ENCODE data around the gene TUBB4A. TPM values are rescaled to one million over a fixed set of nuclear protein-coding genes. Genes with fewer than 3 reads are reported as not detected.

Gene TUBB4A
- polyA plus RNA-seq, 1 donor, result 27.6 TPM

DNA sequence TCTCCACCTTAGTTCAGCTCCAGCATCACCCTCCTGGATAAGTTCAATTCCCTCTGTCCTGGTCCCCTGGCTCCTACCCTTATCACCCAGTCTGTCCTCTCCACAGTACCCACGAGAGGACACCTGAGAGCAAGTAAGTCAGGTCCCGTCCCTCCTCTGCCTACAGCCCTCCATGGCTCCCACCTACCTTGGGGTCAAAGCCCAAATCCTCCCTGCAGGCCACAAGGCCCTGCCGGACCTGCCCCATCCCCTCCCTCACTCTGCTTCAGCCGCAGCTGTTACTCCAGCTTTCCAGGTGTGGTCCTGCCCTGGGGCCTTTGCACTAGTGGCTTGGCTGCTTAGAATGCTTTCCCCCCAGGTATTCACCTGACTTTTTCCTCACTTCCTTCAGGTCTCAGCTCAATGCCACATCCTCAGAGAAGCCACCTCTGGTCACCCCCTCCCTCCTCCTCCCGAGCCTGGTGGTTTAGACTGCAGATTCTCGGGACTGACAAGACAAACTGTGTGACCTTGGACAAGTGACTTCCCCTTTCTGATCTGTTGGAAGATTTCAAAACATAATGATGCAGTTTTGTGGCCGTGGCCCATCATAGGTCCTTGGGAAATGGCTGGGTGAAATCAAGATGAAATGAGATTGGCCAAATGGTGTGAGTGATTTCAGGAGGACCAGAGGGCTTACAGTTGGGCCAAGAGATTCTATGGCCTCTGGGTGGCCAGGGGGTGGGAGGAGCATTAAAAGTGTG is 3.6 kb downstream of the TUBB4A start:
- no peak for DNase-seq

DNA sequence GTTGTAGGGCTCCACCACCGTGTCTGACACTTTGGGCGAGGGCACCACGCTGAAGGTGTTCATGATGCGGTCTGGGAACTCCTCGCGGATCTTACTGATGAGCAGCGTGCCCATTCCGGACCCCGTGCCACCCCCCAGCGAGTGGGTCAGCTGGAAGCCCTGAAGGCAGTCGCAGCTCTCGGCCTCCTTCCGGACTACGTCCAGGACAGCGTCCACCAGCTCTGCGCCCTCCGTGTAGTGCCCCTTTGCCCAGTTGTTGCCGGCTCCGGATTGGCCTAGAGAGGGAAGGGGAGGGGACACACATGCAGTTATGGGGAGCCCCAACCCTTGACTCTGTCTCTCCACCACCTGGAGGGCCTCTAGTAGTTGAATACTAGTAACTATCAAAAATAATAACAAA is 6.2 kb downstream of the TUBB4A start:
- DNase-seq, result no peak

DNA sequence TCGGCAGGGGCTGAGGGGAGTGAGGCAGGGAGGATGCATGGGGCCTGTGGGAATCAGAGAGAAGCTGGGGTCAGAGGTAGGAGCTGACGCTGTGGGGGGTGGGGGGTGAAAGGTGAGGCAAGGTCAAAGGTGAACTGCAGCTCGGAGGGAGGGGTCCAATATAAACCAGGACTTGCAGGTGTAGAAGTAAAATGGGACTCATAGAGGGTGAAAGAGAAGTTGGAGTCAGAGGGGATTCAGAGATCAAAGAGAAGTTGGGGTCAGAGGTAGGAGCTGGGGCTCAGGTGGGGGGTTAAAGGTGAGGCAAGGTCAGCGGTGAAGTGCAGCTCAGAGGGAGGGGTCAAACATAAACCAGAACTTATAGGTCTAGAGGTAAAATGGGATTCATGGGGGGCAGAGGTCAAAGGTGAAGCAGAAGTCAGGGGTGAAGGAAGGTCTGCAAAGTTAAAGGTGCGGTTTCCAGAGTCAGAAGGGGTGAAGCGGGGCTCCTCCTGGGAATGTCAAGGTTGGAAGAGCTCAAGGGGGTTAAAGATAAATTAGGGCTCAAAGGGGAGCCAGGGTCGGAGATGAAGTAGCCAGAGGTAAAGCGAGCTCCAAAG is 7.6 kb downstream of the TUBB4A start:
- DNase-seq, result no peak

DNA sequence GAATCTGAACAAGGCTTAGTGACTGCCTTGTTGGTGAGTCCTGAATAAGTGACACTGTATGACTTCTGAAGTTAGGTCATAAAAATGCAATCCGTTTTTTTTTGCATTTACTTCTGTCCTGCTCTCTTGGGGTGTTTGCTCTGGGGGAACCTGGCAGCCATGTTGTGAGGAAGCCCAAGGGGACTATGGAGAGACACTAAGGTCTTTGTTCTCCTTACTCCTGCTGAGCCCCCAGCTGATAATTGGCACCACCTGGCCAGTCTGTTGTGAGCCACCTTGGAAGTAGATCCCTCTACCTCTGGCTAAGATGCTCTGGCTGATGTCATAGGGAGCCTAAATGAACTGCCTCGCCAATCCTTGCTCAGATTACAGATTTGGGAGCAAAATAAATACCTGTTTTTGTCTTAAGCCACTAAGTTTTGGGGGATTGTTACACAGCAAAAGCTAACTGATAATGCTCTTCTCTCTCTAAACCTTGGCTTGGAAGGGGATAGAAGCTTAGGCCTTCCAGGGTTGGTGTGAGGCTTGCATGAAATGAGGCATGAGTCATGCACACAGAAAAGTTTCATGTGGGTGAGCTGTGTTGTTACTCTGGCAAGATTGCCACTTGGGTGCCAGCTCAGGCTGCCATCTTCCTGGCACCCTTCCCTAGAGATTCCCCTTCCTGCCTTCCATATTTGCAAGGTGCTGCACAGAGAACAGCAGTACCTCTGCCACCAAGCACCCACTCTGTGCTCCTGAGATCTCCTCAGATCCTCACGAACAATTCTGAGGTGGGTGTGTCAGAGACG is 10.1 kb downstream of the TUBB4A start:
- no peak for DNase-seq

DNA sequence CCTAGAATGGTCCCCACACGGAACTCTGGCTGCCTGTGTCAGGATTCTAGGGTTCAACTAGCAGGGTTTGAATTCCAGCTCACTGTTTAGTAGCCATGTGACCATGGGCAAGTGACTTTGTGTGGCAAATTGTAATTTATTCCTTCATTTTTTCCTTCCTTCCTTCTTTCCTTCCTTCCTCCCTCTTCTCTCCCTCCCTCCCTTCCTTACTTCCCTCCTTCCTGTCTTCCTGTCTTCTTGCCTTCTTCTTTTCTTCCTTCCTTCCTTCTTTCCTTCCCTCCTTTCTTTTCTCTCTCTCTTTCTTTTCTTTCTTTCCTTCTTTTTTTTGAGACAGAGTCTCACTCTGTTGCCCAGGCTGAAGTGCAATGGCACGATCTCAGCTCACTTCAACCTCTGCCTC is 12.0 kb downstream of the TUBB4A start:
- no peak for DNase-seq

DNA sequence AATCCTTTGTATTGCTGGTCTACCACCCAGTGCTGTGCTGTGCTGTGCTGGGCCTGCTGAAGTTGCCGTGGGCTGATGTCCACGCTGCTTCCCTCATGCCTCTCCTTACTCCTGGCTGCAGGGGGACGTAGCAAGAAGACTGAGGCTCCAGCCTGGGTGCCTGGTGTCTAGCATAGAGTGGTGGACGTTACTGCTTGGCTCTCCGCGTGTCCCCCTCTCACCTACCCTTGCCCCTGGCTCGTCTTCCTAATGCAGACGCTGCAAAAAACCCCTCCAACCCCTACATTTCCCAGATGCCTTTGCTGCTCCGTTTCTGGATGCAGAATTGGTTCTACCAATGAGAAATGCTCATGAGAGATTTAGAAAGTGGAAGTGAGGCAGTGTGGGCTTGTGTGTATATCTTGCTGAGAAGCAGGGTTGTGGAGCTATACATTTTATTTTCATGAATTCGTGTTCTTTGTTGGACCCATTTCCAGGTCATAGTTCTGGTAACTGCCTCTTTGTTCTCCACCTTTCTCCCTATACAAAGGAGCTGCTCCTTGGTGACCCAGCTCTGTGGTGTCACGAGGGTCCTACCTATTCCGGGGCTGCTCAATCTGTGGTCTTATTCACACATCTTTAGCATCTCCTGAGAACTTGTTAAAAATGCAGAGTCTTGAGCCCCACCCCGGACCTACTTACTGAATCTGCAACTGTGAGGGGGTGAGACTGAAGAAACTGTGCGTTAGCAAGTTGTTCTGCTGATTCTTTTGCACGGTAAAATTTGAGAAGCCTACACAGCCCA is 12.6 kb downstream of the TUBB4A start:
- no peak for DNase-seq

DNA sequence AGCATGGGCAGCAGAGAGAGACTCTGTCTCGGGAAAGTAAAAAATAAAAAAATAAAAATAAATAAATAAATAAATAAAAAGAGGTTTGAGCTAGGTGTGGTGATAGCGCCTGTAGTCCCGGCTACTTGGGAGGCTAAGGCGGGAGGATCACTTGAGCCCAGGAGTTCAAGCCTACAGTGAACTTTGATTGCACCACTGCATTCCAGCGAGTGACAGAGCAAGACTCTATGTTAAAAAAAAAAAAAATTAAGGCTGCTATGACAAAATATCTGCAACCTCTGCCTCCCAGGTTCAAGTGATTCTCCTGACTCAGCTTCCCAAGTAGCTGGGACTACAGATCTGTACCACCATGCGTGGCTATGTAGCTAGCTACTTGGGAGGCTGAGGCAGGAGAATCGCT is 17.3 kb downstream of the TUBB4A start:
- no peak for DNase-seq

DNA sequence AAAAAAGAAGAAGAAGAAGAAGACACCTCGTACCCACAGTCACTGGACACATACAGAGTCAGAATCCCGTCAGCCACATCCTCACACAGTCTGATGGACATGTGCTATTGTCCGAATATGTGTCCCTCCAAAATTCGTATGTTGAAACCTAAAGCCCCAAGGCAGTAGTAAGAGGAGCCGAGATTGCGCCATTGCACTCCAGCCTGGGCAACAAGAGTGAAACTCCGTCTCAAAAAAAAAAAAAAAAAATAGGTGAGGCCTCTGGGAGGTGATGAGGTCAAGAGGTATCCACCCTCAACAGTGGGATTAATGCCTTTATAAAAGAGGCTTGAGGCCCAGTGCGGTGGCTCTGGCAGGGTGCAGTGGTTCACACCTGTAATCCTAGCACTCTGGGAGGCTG is 17.9 kb downstream of the TUBB4A start:
- no peak for DNase-seq

DNA sequence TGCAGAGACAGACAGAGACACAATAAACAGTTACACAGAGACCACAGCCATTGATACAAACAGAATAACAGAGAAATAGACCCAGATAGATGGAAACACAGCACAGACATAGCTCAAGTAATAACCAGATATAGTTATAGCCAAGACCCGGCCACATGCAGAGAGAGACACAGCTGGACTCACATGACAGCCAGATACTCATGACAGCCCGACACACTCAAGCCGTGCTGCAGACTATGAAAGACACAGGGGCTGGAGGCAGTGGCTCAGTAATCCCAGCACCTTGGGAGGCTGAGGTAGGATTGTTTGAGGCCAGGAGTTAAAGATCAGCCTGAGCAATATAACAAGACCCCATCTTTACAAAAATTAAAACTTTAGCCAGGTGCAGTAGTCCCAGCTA is 18.9 kb downstream of the TUBB4A start:
- no peak for DNase-seq

DNA sequence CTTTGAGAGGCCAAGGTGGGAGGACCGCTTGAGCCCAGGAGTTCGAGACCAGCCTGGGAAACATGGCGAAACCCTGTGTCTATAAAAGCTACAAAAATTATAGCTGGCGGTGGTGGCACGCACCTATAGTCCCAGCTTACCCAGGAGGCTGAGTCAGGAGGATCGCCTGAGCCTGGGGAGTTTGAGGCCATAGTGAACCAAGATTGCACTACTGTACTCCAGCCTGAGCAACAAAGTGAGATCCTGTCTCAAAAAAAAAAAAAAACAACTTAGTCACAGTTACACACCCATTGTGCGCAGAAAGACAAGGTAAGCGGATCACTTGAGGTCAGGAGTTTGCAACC is 19.8 kb downstream of the TUBB4A start:
- DNase-seq, result no peak

DNA sequence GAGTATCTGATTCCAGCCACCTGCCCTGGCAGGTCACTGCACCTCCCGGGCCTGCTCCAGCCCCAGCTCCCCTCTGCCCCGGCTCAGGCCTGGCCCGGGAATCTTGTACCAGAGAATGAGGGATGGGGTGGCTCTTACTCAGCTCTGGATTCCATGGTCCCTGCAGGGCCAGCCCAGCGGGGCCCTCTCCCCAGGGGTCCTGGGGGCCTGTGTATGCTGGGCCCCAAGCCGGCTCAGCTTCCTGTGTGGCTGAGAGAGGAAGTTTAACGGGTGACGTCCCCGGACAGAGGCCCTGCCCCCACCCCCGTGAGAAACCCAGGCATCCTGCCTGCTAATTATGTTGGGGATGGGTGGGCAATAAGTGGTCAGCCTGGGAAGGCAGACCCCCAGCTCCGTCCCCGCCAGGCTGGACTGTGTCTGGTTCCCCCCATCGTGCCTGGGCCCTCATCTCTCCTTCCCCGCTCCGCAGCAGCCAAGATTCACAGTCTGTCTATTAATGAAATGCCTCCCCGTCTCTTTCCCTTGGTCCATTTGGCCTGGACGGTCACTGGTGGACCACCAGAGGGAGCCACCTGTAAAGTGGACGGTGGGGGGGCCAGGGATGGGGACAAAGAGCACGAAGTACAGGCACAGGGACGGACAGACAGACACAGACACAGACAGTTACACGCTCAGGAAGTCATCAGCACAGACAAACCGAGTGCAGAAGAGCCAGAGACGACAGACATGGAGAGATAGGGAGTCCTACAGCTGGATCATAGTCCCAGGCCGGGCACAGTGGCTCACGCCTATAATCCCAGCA is 20.4 kb downstream of the TUBB4A start, which contains the start of gene DENND1C:
Gene DENND1C, minus strand, starts transcription at position 247 of the 802 bp plus-strand sequence. Its CDS starts 92 bp downstream, at position 155.
- DNase-seq, result no peak

DNA sequence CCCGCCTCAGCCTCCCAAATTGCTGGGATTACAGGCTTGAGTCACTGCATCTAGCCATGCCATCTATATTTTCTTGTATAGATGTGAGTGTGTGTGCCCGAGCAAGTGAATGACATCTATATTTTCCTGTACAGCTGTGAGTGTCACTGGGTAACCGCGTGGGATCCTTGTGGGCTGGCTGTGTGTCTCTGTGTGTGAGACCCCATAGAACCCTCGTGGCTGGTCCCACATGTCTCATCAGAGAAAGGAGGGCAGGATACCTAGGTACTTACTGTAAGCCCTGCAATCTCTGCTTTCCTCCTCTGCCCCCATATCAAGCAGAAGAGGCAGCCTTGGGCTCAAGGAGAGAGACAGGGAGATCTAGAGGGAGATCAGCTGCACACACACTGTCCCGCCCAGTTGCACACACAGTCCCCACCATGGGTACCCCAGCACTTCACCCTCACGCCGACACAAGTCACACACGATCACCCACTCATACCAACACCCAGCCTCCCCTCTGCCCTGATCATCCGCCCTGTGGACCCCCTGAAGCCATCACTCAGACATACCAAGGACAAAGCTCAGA is 21.2 kb downstream of the TUBB4A start:
- DNase-seq, result no peak

DNA sequence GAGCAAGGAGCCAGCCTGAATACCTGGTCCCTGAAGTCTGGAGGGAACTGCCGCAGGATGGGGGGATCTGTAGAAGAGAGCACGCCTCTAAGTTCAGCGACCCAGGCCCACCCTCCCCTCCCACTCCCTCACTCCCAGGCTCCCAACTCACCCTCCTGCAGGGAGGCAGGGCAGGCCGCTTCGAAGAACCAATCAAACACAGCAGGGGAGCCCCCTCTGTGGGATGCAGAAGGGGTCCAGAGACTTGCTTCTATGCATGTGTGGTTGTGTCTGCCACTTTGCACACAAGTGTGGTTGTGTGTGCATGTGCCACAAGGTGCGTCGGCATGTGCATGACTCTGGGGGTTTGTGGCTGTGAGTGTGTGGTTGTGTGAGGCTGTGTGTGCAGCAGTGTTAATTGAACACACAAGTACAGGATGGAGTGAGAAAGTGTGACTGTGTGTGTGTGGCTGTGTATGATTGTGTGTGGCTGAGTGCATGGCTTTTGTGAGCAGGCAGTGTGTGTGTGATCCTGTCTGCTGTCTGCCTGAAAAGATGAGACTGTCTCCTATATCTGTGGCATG is 22.2 kb downstream of the TUBB4A start:
- no peak for DNase-seq

DNA sequence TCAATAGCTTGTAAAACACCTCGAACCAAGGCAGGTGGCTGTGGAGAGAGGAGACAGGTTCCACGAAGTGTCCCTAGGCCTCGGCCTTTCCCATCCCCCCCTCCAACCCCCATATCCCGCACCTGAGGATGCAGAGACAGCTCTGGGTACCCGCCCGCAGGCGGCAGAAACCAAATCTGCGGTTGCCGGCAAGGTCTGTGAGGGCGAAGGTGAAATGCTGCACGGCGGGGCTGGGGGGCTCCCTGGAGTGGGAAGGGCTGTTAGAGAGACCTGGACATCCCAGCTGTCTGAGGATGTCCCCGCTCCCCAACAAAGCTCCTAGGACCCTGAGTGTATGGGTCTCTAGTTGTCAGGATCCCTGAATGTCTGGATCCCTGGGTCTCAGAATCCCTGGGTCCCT is 23.3 kb downstream of the TUBB4A start:
- DNase-seq, result no peak

DNA sequence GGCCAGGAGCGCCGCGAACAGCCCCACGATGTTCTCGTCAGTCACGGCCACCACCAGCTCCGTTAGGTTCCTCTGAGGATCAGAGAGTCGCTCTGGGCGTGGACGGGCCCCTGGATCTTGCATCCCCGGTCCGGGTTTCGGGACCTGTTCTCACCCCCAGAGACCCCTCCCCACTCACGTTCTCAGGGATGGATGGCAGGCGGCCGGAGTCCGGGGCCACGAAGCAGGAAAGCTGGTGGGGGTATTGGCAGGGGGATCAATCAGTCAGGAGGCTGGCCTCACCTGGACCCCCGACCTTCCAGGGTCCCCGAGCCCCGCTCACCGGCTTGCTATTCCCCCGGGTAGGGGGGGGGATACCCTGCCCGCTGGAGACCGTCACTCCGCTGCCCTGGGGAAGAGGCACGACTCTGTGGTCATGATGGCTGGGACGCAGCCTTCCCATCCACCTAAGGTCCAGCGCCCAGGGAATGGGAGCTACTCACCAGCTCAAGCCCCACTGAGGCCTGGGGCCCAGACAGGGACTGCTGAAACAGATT is 25.1 kb downstream of the TUBB4A start:
- no peak for DNase-seq

DNA sequence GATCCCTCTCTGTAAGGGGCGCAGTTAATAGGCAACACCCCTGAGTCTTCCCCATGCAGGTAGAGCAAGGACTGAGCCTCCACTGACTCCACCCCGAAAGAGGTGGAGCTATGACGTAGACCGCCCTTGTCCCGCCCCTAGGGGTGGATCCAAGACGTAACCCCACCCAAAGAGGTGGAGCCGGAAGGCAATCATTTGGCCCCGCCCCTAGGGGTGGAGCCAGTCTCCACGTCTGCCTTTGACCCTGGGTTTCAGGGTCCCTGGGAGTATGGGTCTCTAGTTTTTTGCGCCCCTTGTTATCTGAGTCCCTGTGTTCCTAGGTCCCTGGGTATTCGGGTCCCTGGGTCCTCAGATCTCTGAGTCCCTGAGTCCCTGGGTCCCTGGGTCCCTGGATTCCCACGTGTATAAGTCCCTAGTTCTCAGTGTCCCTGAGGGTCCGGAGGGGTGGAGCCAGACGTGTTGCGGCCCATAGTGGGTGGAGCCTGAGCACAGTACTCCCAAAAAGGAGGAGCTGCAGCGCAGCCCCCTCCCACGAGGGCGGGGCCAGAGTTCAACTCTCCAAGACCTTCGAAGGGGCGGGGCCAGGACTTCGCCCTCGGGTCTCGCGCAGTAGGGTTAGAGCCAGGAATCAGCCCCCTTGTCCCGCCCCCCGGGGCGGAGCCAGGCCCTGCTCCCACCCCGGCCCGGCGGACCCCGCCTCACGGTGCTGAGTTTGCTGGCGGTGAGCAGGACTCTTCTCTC is 25.8 kb downstream of the TUBB4A start:
- DNase-seq, result peak; percentile 83

DNA sequence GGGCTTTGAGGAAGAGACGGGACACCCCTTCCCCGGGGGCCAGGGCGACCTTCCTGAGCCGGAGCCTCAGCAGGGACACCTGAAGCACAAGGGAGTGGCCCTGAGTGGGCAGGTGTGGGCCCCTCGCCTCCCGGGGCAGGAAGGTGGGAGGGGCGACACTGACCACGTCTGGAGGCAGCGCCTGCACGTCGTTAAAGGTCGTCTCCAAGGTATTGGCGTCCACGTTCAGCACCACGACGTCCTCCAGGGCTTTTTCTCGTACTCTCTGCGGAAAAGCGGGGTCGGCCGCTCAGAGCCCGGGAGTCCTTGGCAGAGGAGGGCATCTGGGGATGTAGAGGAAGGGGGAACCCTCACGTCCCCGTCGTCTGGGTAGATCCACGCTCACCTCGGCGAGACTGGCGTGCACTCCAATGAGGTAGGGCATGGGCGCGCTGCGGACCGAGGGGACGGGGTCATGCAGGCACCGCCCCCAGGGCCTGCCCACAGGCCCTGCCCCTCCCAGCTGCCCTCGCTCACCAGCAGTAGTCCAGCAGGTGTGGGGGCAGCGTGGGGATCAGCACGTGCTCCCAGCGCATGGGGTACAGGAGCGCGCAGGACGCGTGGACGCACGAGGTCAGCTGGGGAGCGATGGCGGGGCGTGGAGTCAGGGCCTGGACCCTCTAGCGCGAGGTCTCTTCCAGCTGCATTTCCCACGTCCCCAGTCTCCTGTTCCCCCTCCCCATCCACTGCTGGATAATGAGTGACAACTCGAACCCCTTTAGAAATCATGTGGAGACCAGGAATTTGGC is 26.6 kb downstream of the TUBB4A start:
- DNase-seq, result no peak

DNA sequence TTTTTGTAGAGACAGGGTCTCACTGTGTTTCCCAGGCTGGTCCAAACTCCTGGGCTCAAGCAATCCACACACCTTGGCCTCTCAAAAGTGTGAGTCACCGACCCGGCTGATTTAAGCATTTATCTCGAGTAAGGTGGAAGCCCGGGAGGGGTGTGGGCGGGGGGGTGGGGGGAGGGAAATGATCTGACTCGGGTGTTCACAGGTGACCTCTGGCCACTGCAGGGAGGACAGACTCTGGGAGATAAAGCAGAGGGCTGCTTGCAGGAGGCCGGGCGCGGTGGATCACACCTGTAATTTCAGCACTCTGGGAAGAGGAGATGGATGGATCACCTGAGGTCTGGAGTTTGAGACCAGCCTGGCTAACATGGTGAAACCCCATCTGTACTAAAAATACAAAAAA is 28.5 kb downstream of the TUBB4A start:
- DNase-seq, result no peak

DNA sequence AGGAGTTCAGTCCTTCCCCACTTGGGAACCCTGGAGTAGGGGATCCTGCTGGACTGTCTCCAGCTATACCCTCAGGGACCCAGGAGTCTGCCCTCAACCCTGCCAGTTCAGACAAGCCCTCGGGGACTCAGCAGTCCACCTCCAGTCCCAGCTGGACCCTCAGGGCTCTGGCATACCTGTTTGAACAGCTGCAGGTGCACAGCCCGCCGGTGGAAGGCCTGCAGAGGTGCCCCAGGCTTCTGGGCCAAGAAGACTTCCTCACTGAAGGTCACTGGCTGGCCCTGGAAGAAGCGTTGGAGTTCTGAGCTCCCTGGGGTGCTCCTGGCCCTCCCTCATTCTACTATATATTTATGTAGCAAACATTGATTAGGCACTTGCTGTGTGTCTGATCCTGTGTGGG is 29.4 kb downstream of the TUBB4A start:
- no peak for DNase-seq

Measured in left kidney (tissue), 2 donors.